ENCODE data around the gene PIK3C2G.

- TF ChIP-seq, protein P1, sequence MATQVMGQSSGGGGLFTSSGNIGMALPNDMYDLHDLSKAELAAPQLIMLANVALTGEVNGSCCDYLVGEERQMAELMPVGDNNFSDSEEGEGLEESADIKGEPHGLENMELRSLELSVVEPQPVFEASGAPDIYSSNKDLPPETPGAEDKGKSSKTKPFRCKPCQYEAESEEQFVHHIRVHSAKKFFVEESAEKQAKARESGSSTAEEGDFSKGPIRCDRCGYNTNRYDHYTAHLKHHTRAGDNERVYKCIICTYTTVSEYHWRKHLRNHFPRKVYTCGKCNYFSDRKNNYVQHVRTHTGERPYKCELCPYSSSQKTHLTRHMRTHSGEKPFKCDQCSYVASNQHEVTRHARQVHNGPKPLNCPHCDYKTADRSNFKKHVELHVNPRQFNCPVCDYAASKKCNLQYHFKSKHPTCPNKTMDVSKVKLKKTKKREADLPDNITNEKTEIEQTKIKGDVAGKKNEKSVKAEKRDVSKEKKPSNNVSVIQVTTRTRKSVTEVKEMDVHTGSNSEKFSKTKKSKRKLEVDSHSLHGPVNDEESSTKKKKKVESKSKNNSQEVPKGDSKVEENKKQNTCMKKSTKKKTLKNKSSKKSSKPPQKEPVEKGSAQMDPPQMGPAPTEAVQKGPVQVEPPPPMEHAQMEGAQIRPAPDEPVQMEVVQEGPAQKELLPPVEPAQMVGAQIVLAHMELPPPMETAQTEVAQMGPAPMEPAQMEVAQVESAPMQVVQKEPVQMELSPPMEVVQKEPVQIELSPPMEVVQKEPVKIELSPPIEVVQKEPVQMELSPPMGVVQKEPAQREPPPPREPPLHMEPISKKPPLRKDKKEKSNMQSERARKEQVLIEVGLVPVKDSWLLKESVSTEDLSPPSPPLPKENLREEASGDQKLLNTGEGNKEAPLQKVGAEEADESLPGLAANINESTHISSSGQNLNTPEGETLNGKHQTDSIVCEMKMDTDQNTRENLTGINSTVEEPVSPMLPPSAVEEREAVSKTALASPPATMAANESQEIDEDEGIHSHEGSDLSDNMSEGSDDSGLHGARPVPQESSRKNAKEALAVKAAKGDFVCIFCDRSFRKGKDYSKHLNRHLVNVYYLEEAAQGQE (IDR thresholded peaks at IDR 0.05; ENCODE audit: insufficient read depth in 1 of 2, low read depth in 2 of 2, low read length in 2 of 2), result no peak
- TF ChIP-seq POLR2AphosphoS5 (IDR thresholded peaks at IDR 0.05; ENCODE audit: low read depth, low read length) (no peak), FOXP2 (optimal IDR thresholded peaks at IDR 0.05; ENCODE audit: borderline replicate concordance, extremely low read depth, extremely low read length, insufficient read depth) (no peak), SIN3A (IDR thresholded peaks at IDR 0.05; ENCODE audit: borderline replicate concordance, insufficient read depth, low read length) (no peak), TAF1 (IDR thresholded peaks at IDR 0.05; ENCODE audit: borderline replicate concordance, insufficient read depth, low read length) (no peak)
Measured at GRCh38 chr12:18264581-18265075, 3.3 kb downstream of the PIK3C2G start.

Data from PFSK-1 (cell line).